ENCODE data around the gene KIAA0232.

KIAA0232 gene

GRCh38 chr4:6840062-6840976 is 57.8 kb downstream of the KIAA0232 start:
- FAIRE-seq: no peak

GRCh38 chr4:6845027-6845426 is 62.5 kb downstream of the KIAA0232 start:
- TF ChIP-seq TAF1 (IDR thresholded peaks at IDR 0.05; ENCODE audit: low read depth, low read length): no peak
- TF ChIP-seq SPI1 (IDR thresholded peaks at IDR 0.05; ENCODE audit: low read depth, low read length): no peak
- no peak for TF ChIP-seq POLR2AphosphoS5 (IDR thresholded peaks at IDR 0.05; ENCODE audit: low read depth, low read length)
- TF ChIP-seq POLR2A (IDR thresholded peaks at IDR 0.05; ENCODE audit: low read depth, low read length): no peak
- TF ChIP-seq PAX5 (IDR thresholded peaks at IDR 0.05; ENCODE audit: insufficient read depth, low read length, severe bottlenecking): no peak
- no peak for TF ChIP-seq POU2F2 (IDR thresholded peaks at IDR 0.05; ENCODE audit: low read depth, low read length)
- DNase-seq (ENCODE audit: insufficient read length, low spot score) (no peak), FAIRE-seq (no peak)

More at GRCh38 chr4:6840062-6840976, 57.8 kb downstream of the KIAA0232 start:
- DNase-seq (ENCODE audit: insufficient read length, low spot score): no peak
- no peak for TF ChIP-seq POLR2A (IDR thresholded peaks at IDR 0.05; ENCODE audit: low read depth, low read length)
- TF ChIP-seq TAF1 (IDR thresholded peaks at IDR 0.05; ENCODE audit: low read depth, low read length): no peak
- TF ChIP-seq SPI1 (IDR thresholded peaks at IDR 0.05; ENCODE audit: low read depth, low read length): no peak
- no peak for TF ChIP-seq PAX5 (IDR thresholded peaks at IDR 0.05; ENCODE audit: insufficient read depth, low read length, severe bottlenecking)
- no peak for TF ChIP-seq POU2F2 (IDR thresholded peaks at IDR 0.05; ENCODE audit: low read depth, low read length)
- no peak for TF ChIP-seq POLR2AphosphoS5 (IDR thresholded peaks at IDR 0.05; ENCODE audit: low read depth, low read length)

- FAIRE-seq (no peak), DNase-seq (ENCODE audit: insufficient read length, low spot score) (no peak)
- TF ChIP-seq TAF1 (IDR thresholded peaks at IDR 0.05; ENCODE audit: low read depth, low read length) (no peak), PAX5 (IDR thresholded peaks at IDR 0.05; ENCODE audit: insufficient read depth, low read length, severe bottlenecking) (no peak), POLR2A (IDR thresholded peaks at IDR 0.05; ENCODE audit: low read depth, low read length) (no peak), POU2F2 (IDR thresholded peaks at IDR 0.05; ENCODE audit: low read depth, low read length) (no peak), SPI1 (IDR thresholded peaks at IDR 0.05; ENCODE audit: low read depth, low read length) (no peak), POLR2AphosphoS5 (IDR thresholded peaks at IDR 0.05; ENCODE audit: low read depth, low read length) (no peak)
These were observed 63.0 kb downstream of the KIAA0232 start for GRCh38 chr4:6845574-6845973.

GRCh38 chr4:6847178-6847577 is 64.7 kb downstream of the KIAA0232 start:
- TF ChIP-seq POLR2AphosphoS5 (IDR thresholded peaks at IDR 0.05; ENCODE audit: low read depth, low read length): no peak
- no peak for TF ChIP-seq POLR2A (IDR thresholded peaks at IDR 0.05; ENCODE audit: low read depth, low read length)
- TF ChIP-seq POU2F2 (IDR thresholded peaks at IDR 0.05; ENCODE audit: low read depth, low read length): no peak
- no peak for FAIRE-seq
- no peak for DNase-seq (ENCODE audit: insufficient read length, low spot score)

GRCh38 chr4:6848717-6849305 is 66.3 kb downstream of the KIAA0232 start:
- DNase-seq (ENCODE audit: insufficient read length, low spot score): no peak
- no peak for FAIRE-seq
- no peak for TF ChIP-seq TAF1 (IDR thresholded peaks at IDR 0.05; ENCODE audit: low read depth, low read length)
- TF ChIP-seq POU2F2 (IDR thresholded peaks at IDR 0.05; ENCODE audit: low read depth, low read length): no peak

GRCh38 chr4:6849691-6850090 is 67.2 kb downstream of the KIAA0232 start:
- TF ChIP-seq TAF1 (IDR thresholded peaks at IDR 0.05; ENCODE audit: low read depth, low read length) (no peak), PAX5 (IDR thresholded peaks at IDR 0.05; ENCODE audit: insufficient read depth, low read length, severe bottlenecking) (no peak), POU2F2 (IDR thresholded peaks at IDR 0.05; ENCODE audit: low read depth, low read length) (no peak), POLR2AphosphoS5 (IDR thresholded peaks at IDR 0.05; ENCODE audit: low read depth, low read length) (no peak), POLR2A (IDR thresholded peaks at IDR 0.05; ENCODE audit: low read depth, low read length) (no peak)
- FAIRE-seq (no peak), DNase-seq (ENCODE audit: insufficient read length, low spot score) (no peak)

GRCh38 chr4:6851431-6851830 is 68.9 kb downstream of the KIAA0232 start:
- FAIRE-seq: no peak
- TF ChIP-seq TAF1 (IDR thresholded peaks at IDR 0.05; ENCODE audit: low read depth, low read length) (no peak), PAX5 (IDR thresholded peaks at IDR 0.05; ENCODE audit: insufficient read depth, low read length, severe bottlenecking) (no peak), POU2F2 (IDR thresholded peaks at IDR 0.05; ENCODE audit: low read depth, low read length) (no peak), POLR2A (IDR thresholded peaks at IDR 0.05; ENCODE audit: low read depth, low read length) (no peak), POLR2AphosphoS5 (IDR thresholded peaks at IDR 0.05; ENCODE audit: low read depth, low read length) (no peak), SPI1 (IDR thresholded peaks at IDR 0.05; ENCODE audit: low read depth, low read length) (no peak)

GRCh38 chr4:6851962-6852361 is 69.4 kb downstream of the KIAA0232 start:
- DNase-seq (ENCODE audit: insufficient read length, low spot score) (no peak), FAIRE-seq (no peak)
- TF ChIP-seq SPI1 (IDR thresholded peaks at IDR 0.05; ENCODE audit: low read depth, low read length) (no peak), POU2F2 (IDR thresholded peaks at IDR 0.05; ENCODE audit: low read depth, low read length) (no peak), TAF1 (IDR thresholded peaks at IDR 0.05; ENCODE audit: low read depth, low read length) (no peak), PAX5 (IDR thresholded peaks at IDR 0.05; ENCODE audit: insufficient read depth, low read length, severe bottlenecking) (no peak)

More at GRCh38 chr4:6851431-6851830, 68.9 kb downstream of the KIAA0232 start:
- no peak for DNase-seq (ENCODE audit: insufficient read length, low spot score)

GRCh38 chr4:6852582-6852981 is 70.1 kb downstream of the KIAA0232 start:
- FAIRE-seq: no peak
- no peak for DNase-seq (ENCODE audit: insufficient read length, low spot score)
- TF ChIP-seq PAX5 (IDR thresholded peaks at IDR 0.05; ENCODE audit: insufficient read depth, low read length, severe bottlenecking): no peak
- TF ChIP-seq POLR2AphosphoS5 (IDR thresholded peaks at IDR 0.05; ENCODE audit: low read depth, low read length): no peak
- no peak for TF ChIP-seq TAF1 (IDR thresholded peaks at IDR 0.05; ENCODE audit: low read depth, low read length)
- no peak for TF ChIP-seq POLR2A (IDR thresholded peaks at IDR 0.05; ENCODE audit: low read depth, low read length)
- TF ChIP-seq POU2F2 (IDR thresholded peaks at IDR 0.05; ENCODE audit: low read depth, low read length): no peak

Data from GM12891 (cell line).